NCI-H1105 (cell line): ENCODE measurements around the gene OSTF1.

Experiments
- DNase-seq: peaks from one replicate; lab custom pipeline; 2025; lab: John Stamatoyannopoulos, UW

Gene OSTF1

DNA sequence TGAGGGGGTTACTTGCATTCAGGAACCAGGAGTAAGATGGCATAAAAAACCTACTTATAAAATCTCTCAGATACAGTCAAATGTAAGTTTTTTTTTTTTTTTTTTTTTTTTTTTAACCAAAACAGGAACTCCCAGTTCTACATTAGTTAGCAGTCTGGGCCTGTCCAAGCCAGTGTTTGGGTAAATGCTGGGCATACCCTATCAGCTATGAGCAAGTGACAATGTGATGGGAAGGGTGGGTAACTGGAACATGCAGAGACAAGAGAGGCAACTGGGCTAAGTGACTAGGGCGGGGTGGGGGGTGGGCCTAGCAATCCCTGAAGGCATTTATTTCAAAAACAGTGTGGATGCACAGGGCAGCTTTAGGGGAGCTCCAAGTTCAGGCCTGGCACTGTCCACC lies 2.7 kb upstream of the OSTF1 start:
- no peak for DNase-seq

DNA sequence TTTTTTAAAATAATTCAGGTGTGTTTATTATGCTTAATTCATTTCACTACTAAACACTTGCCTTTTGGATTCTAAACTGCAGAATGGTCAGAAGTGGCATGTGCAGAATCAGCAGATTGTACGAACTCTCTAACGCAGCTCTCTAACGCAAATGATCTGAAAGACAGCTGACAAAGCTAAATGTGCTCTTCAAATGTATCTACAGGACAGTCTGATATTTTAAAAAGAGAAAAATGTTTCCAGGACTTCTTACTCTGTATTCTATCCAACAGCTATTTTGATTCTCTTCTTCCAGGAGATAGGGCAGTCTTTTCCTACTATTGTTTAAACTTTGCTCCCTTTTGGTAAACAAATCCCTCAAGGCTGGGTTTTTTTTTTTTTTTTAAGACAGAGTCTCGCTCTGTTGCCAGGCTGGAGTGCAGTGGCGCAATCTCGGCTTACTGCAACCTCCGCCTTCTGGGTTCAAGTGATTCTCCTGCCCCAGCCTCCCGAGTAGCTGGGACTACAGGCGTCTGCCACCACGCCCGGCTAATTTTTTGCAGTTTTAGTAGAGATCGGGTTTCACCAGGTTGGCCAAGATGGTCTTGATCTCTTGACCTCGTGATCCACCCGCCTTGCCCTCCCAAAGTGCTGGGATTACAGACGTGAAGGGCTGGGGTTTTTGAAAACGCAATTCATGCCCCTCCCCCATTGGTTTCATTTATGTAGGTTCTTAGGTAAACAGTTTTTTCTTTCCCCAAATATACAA lies 1.6 kb upstream of the OSTF1 start:
- DNase-seq: no peak

DNA sequence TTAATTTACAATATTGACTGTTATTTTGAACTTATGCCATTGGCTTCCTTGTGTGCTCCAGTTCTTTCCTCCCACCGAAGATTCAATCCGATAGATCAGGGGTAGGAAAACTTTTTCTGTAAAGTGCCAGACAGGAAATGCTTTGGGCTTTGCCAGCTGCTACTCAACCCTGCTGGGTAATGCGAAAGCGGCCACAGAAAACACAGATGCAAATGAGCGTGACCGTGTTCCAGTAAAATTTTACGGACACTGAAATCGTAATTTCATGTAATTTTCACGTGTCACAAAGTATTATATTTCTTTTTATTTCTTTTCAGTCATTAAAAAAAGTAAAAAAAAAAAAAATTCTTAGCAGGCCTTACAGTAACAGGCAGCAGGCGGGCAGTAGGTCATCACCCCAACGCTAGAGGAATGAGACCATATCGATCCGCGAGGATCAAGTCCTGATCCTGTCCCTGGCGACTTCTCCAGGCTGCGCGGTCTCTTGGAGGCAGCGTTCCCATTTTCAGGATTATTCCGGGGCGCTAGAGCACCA lies 958 bp upstream of the OSTF1 start:
- DNase-seq: no peak

DNA sequence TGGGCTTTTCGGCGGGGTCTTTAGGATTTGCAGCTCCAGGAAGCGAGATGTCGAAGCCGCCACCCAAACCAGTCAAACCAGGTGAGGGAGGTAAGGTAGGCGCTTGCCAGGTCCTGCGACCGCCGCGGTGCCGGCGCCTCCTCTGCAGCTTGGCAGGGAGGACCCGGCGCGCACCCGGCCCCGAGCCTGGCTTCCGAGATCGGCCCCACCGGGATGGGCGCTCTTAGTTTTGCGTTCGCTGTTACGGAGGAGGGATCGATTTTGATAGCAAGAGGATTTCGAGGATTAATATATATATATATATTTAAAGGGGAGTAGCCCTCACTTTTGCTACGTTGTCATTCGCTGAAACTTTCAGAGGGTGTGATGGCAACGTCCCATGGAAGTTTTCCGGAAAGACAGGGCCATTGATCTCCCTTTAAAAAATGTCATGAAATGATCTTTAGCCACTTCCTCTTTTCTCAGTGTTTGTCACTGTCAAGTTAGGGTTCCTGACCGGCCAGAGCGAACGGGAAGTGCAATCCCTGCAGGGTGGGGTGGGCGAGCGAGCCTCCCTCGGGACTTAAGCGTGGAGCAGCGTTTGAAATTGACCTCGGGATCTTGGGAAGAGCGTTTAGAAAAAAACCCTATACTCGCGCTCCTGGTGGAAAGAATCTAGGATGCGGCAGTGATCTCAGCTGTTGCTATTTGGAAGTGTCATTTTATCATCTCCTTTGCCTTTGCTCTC lies 495 bp downstream of the OSTF1 start:
- peak; percentile 28 for DNase-seq

DNA sequence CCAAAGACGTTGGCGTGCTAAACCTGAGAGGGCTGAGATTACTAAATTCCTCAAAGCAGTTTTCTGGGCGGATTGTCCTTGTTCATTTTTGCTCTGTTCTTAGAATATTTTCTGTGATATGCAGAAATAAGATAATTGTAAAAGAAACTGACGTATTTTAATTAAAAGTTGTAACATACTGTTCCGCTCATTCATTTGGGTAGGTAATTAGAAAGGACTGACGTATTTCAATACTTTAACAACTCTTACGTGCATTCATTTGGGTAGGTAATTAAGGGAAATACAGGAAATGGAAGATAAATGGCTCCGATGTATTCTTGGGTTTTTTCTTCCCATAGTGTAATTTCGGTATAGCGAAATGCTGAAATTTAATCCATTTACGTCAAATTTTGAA lies 1.1 kb downstream of the OSTF1 start:
- no peak for DNase-seq

DNA sequence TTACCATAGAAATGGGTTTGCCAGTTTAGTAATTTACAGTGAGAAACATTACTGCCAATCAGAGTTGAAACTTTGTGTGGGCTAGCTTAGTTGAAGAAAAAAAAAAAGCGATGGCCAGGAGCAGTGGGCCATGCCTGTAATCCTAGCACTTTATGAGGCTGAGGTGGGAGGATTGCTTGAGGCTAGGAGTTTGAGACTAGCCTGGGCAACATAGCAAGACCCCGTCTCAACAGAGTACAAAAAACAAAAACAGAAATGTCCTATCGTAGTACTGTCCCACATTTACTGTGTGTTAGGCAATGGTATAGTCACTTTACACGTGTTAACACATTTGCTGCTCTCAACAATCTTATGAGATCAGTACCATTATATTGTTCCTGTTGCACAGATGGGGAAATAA lies 2.3 kb downstream of the OSTF1 start:
- no peak for DNase-seq

DNA sequence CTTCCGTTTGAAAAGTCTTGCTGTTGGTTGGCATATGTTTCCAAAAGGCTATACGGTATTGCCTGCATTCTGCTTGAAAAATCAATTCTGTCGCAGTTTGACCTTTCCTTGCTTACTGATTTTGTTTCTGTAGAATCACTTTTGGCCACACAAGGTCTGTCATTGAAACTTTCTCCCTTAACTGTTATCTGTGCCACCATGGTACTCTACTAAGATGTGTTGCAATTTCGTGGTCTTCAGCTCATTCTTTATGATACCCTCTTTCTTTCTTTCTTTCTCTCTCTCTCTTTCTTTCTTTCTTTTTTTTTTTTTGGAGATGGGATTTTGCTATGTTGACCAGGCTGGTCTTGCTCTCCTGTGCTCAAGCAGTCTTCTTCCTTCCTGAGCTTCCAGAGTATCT lies 4.5 kb downstream of the OSTF1 start:
- DNase-seq: no peak

DNA sequence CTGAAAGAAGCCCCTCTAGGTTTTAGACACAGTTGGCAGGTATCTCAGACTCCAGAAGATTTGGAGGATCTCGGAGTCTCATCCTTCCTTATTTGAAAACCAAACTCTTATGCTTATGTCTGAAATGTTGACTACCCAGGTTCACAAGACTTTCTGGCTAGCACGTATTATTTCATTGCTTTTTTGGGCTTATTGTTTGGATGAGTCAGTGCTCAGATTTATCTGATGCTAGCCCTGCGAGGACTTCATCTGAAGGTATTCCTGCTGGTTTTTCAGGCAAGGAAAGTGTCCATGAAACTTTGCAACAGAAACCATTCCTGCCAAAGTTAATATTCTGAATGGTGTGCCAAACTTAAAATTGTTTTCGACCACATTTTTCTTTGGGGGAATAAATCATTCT lies 8.5 kb downstream of the OSTF1 start:
- no peak for DNase-seq

DNA sequence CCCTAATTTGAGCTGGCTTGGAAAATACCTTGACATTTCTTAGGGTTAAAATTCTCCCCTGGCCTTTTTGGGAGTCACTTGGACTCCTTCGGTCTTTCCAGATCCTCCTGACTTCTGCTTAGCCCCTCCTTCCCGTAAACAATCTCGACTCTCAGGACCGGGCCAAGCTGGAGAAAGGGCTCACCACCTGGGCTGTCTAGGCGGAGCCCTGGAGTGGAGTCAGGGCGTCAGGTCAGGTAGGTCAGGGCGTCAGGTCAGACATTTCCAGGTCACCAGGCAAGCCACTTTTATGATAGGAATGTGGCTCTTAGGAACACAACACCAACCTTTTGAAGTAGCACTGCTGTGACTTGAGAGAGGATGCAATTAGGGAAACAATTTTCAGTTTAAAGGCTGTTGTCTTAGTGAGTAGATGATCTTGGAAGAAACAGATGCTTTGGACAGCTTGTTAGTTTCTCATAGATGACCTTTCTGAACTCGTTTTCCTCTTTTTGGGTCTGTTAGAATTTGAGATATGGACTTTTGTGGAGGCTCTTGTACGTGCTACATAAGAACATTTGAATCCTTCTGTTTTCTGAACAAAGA lies 12.8 kb downstream of the OSTF1 start:
- DNase-seq: no peak

DNA sequence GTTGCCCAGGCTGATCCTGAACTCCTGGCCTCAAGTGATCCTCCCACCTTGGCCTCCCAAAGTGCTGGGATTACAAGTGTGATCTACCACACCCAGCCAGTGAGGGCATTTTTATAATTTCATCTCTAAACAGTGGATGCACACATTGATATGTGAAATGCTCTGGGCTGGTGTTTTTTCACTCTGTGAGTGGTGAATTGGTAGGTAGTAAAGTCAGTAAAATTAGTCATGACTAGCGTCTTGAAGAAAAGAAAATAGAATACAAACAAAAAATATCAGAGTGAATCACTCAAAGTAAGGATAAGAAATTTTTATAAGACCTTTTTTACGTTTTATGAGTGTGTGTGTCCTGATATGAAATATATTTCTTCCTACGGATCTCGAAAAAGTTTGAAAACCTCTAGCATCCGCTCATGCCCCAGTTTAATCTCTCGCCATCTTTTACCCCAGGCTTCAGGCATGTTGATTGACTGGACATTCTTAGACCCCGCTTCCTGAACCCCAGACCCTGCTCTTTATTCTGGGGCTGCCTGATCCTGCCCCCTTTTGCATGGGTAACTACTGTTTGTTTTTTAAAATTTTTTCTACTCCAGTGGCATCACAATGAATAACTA lies 14.0 kb downstream of the OSTF1 start:
- no peak for DNase-seq

DNA sequence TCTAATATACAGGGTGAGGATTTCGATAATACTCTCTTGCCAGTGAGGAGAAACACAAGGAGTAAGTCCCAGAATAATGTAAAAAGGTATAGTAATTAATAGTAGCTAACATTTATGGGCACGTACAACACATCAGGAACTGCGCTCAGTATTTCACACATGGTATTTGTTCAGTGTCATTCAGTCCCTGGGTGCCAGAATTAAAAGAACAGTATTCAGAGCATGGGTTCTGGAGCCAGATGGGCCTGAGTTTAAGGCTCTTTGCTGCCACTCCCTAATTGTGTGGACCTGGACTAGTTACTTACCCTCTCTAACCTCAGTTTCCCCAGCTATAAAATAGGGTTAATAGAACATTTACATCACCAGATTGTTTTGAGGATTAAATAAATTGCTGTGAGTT lies 16.3 kb downstream of the OSTF1 start:
- no peak for DNase-seq

DNA sequence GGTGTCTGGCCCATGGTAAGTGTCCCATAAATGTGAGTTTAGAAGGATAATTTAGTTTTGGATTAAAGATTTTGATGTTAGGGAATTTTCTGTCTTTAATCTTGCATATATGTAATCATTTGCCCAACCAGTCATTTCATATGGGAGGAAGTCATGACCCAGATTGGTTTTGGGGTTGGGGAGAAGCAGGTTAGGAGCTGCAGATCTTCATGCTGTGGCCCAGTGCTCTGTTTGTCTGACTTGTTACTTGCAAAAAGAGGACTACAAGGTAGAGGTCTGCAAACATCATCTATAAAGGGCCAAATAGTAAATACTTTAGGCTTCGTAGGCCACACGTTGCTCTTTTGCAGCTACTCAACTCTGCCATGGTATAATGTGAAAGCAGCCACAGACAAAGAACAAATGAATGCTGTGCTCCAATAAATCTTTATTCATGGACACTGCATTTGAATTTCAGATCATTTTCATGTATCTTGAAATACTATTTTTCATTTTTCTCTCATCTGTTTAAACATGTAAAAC lies 16.8 kb downstream of the OSTF1 start:
- DNase-seq: no peak

DNA sequence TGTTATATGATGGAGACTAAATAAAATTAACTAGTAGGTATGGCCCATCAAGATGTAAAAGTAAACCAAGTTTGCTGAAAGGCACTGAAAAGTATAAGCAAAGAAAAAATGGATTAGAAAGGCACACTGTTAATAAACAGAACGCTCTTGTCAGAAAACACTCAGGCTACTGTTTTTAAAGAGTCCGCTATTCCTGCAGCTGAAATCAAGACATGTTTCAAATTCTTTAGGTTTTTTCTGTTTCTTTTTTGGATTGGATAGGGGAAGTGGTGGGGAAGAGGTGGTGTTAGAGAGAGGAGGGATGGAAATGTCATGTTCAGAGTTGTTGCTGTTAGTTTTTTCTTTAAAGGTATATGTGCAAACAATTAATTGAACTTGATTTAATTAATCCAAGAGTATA lies 17.5 kb downstream of the OSTF1 start:
- no peak for DNase-seq

DNA sequence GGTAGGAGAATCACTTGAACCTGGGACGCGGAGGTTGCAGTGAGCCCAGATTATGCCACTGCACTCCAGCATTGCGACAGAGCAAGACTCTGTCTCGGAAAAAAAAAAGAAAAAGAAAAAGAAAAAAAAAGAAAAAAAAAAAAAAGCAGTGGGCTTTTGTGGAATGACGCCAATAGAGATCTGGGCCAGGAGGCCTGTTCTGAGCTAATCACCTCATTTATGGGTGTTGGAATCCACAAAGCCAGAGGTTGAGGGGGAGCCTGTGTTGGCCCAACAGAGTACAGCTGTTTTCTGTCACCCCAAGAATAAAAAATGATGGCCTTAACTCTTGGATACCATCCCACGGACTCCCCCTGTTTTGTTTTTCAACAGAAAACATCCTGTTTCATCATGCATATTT lies 18.5 kb downstream of the OSTF1 start:
- DNase-seq: no peak

DNA sequence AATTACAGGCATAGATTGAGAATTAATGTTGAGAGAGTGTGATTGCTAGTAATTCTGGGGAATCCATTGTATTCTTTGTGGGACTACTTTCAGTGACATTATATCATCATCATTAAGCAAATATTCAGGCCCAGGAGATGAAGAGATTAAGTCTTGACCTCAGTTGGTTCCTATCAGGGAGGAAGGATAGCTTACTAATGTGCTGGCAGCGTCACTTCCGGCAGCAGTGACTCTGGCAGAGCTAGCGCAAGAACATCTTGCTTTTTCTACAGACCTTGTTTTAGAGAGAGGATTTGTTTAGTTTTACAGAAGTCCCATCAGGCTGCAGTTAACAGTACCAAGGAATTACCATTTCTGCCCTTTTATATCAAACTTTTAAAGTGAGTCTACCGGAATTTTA lies 20.3 kb downstream of the OSTF1 start:
- no peak for DNase-seq

DNA sequence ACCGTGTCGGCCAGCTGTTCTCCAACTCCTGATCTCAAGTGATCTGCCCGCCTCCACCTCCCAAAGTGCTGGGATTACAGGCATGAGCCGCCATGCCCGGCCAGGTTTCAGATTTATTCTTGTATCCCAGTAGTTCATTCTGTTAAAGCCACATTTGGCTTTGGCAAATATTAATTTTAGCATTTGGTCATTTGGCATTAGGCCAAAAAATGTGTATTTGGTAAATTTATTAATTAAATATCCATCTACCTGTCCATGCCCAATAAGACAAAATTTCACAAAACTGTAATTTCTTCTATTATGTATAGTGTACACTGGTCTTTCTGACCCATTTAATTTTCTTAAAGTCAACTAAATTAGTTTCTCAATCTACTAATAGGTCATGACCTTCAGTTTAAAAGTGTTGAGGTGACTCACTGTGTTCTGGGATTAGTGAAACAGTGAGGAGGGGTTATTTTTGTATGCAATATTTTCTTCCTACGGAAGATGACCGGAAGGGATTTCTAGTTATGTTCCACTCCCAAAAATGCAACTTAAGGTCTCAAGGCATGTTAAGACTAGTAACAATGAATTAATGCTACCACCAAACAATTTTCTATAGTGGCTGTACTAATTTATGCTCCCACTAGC lies 21.0 kb downstream of the OSTF1 start:
- DNase-seq: no peak

DNA sequence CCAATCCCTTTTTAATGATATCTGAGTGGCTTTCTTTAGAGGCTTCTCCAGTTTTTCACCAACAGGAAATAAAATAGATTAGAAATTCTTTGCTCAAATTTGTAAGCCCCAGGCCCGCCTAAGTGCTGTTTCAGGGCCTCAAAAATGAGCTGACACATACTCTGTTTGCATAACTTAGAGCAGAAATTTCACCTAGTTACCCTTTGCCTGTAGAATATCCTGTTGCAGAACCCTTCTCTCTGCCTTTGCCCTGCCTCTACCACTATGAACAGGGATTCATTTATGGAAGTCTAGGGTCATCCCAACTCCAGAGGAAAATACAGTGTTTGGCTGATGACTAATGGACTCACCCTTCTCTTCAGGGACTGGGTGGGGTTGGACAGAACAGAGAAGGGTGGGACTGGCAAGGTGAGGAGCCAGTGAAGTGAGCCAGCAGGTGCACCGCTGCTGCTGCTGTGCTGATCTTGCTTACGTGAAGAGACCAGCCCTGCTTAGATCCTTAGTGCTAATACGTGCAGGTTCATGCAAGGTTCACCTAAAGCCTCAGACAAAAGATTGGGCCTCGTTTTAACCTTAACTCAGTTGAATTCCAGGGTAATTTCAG lies 22.8 kb downstream of the OSTF1 start:
- no peak for DNase-seq

DNA sequence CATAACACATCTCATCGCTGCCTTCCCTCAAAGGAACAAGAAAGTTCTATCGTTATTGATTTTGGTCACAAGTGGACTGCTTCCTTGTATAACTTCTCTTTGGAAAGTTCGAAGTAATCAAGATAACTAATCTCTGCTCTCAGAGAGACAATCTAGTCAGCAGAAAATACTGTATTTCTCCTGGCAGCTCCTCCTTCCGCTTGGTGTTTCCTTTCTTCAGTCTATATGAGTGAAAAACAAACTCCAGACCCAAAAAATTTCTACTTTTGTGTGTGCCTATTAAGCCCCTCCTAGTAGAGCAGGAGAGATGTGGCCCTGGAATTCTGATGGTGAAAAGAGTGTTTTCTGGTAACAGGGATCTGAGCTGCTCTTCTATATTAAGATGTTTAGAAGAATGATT lies 24.5 kb downstream of the OSTF1 start:
- DNase-seq: no peak

DNA sequence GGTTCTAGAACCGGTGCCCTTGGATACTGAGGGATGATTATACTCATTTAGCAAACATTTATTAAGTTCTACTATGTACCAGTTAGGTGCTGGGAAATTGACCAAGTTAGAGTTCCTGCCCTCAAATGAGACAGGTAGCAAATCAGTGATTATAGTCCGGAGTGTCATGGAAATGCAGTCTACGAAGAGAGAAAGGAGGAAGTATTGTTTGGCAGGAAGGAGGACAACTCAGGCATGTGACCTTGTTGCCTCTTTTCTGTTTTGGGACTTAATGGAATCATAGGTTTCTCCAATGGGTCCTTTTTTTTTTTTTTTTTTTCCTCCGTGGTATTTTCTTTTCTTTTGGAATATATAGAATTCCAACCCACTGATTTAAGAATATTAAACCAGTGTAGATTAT lies 28.0 kb downstream of the OSTF1 start:
- DNase-seq: no peak

DNA sequence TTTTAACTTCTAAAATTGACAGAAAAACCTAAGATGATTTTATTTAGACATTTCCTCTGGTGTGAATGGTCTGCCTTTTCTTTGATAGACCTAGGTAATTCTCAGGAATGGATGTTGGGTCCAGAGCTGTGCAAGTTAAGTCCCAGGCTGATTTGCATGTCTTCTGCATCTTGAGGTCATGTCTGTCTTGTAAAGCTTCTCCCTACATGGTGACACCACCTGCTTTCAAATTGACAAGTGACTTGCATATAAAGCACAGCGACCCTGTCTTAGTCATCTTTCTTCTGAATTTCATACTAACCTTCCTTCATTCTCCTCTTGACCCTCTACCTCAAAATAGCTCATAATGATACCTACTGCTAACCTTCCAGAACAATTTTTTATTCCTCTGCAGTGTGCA lies 29.2 kb downstream of the OSTF1 start:
- no peak for DNase-seq

DNA sequence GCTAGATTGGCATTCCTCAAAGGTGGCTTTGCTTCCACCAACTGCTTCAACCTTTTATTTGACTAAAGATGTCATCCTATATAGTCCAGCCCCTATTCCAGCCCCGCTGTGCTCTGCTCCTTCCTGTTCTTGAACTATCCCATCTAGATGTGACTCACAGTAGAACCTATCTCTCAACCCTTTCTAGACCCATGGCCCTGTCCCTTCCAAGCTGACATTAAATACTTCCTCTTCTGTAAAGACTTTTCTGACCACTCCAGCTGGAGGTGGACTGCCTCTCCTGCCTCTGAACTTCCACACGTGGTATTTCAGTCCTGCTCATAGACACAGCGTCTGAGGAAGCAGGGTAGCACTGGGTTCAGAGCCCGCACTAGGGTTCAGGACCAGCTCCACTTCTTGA lies 32.4 kb downstream of the OSTF1 start:
- DNase-seq: no peak
